IPS-NIHi7 (cell line): Measurements from ENCODE around the gene NUDT14.

Source experiments
- DNase-seq: peaks from one replicate; pipeline ENCODE4 v3.0.0; 2012; ENCODE audit warnings: mixed read lengths; ENCODE audit errors: extremely low spot score

NUDT14 gene

DNA sequence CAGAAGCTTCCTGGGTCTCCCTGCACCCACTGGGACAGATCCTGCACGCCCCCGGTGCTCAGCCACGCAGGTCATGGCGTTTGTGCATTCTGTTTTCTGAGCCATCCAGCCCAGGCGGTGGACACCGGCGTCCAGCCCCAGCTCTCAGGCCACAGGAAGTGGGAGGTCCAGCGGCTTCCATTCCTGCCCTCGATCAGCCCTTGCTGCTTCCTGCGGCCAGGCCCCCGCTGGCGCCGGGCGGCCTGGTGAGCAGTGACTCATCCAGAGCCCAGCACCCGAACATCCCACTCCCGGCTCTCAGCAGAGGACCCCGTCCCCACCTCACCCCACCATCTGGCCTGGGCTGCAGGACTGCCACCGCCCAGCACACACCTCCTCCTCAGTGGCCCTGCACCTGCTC is 18.0 kb upstream of the NUDT14 start:
- no peak for DNase-seq

DNA sequence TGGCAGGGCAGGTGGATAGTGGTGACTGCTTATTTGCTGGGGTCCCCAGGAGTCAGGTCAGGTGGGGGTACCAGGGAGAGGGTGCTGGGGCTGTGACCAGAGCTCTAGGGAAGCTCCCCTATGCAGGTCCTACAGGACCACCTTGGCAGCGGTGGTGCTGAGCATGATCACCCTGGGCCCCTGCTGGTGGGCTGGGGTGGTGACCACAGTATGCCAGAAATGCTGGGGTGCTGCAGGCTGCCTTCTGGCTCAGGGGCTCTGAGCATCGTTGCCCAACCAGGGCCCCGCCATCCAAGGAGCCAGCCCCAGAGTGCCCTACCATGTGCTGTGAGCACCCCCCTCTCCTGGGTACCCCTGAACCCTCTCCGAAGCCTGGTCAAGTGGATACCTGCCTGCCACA is 17.5 kb upstream of the NUDT14 start:
- DNase-seq, result no peak

DNA sequence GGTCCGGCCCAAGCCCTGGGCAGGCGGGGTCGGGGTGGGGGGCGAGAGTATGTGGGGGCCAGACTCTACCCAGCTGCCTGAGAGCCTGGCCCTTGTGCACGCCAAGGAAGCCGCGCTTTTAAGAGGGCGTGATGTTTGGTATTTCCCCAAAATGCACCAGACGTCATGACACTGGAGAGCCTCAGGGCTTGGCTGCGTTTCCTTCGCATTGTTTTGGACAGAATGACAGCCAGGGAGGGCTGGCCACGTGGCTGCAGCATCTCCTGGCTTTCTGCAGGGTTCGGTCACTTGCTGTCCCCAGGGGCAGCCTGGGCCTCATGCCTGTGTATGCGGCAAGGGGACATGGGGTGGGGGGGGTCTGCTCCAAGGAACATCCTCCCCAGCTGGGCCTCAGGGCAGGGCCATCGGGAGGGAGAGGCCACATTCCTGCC is 16.1 kb upstream of the NUDT14 start:
- DNase-seq, result no peak

DNA sequence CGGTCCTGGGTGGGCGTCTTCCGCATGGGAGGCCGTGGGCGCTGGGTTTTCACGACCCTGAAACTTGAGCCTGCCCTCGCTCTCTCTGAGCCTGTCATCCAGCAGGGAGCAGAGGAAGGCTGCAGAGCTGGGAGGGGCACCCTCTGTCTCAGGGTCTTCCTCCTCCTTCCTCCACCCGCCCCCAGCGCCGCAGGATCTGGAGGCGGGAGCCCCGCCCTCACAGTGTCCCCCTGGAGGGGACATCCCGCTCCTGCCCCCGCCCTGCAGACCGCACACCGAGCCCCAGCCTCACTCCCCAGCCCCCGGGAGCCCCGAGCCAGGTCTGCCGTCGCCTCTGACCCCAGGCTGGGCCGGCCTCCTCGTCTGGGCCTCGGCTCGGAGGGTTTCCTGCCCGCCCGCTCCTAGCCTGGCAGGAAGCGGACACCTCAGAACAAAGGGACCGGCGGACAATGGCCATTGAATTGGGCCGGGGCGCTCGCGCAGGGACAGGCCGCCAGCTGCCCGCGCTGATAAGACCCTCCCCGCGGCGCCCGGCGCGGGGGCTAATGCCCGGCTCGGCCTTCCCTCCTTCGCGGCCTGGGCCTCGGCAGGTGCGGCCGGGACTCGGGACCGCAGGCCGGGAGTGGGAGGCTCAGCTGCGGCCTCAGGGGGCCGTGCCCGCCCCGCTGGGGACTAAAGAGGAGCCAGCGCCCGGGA is 15.3 kb upstream of the NUDT14 start:
- DNase-seq, result peak; percentile 65

GRCh38 chr14:105195522-105196264 is 14.6 kb upstream of the NUDT14 start:
- DNase-seq, result no peak

DNA sequence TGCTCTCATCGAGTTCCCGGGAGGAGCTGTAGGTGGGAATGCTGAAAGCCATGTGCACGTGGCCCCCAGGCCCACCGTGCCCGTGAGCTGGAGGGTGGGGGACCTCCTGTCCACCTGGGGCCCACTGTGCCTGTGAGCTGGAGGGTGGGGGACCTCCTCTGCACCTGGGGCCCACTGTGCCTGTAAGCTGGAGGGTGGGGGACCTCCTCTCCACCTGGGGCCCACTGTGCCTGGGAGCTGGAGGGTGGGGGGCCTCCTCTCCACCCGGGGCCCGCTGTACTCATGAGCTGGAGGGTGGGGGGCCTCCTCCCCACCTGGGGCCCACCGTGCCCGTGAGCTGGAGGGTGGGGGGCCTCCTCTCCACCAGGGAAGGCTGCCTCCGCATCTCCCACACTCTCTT is 13.9 kb upstream of the NUDT14 start:
- DNase-seq, result no peak

DNA sequence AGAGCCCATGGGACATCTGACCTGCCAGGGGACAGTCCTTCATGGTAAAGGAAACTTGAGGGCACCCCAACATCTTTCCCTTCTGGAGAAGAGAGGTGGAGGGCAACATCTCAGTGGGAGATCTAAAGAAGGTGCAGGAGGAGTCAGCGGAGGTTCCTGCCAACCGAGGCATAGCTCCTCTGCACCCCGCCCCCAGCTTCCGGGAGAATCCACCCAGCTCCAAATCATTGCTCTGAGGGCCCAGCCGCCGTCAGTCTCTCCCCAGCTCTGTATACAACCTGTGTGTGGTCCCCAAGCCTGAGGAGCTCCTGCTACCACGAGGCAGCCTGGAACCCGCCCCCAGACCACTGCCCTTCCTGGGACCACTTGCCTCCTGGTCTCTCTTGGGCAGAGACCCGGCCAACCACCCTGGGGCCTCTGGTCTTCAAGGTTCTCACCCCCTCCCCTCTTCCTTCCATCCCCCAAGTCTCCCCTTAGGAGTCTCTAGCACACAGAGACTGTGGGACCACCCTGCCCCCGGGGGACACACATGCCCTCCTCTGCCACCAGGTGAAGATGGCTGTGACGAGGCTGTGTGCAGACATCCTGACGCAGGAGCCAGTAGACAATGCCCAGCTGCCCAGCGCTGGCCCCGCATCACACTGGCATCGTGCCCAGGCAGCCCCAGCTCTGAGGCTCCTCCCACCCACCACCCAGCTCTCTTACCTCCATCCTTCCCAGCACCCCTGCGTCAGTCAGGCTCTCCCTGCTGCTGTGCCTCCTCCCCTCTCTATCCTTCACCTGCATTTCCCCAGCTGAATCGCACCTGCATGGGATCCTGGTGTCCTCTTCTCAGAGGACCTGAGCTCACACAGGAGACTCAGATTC is 13.0 kb upstream of the NUDT14 start:
- DNase-seq, result no peak

- DNase-seq, result no peak
Measured at GRCh38 chr14:105192866-105193731, 12.0 kb upstream of the NUDT14 start.

DNA sequence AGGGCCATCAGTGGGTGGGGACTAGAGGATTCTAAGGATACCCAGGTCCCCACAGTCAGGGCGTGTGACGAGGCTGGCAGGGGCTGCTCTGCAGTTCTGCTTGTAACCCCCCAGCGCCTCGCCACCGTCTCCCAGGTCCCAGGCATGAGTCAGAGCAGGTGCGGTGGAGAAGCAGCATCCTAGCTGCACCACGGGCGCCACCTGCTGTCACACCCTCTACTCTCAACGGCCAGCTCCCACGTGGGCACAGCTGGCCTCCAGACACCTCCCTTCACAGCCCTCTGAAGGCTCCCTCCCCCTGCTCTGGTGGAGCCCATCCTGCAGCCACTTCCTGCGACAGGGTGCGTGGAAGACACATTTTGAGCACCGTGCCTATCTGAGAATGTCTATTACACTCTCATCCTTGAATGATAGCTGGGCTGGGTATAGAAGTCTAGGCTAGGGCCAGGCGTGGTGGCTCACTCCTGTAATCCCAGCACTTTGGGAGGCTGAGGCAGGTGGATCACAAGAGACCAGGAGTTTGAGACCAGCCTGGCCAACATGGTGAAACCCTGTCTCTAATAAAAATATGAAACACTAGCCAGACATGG is 6.9 kb upstream of the NUDT14 start:
- peak; percentile 65 for DNase-seq

DNA sequence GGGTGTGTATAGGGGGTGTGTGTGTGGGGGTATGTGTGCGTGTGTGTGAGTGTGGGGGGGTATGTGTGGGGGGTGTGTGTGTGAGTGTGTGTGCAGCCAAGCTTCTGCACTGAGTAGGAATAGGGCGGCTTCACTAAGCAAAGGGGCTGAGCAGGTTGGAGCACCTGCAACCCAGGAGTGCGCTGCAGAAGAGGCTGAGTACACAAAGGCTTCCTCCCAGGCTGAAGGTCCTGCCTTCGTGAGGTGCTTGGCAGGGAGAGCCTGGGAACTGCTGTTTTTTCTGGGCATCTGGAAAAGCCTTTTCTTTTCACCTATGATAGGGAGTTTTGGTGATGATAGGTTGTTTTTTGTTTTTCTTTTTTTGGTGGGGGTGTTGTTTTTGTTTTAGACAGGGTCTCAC is 6.0 kb upstream of the NUDT14 start:
- DNase-seq, result no peak

- no peak for DNase-seq
Measured at GRCh38 chr14:105185973-105186372, 4.9 kb upstream of the NUDT14 start.

DNA sequence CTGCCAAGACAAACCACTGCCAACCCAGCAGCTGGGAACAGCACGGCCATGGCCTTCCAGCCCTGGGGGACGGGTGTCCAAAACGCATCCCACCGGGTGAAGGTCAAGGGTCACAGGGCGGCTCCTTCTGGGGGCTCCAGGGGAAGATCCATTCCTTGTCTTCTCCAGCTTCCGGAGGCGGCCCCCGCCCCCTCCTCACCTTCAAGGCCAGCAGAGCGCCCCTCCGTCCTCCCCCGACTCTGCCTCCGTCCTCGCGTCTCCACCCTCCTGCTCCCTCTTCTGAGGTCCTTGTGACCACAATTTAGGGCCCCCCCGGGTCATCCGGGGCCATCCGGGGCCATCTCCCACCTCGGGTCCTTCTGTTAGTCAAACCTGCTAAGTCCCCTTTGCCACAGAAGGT is 3.9 kb upstream of the NUDT14 start:
- DNase-seq, result no peak

DNA sequence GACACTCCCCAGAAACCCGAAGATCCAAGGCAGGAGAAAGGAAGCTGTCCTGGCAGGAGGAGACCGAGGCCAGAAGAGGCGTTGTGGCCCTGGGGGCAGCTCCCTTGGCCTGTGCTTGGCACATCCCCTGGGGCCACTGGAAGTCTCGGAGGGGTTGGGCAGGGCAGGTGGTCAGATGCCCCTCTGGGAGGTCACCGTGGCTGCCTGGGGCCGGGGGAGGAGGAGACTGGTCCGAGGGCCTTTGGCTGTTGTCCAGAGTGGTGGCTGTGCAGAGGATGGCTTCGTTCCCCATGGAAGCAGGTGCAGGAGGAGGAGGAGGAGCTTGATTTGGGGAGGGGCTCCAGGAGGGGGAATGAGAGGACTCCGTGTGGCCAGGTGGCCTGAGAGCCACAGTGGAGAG is 3.3 kb upstream of the NUDT14 start:
- no peak for DNase-seq

DNA sequence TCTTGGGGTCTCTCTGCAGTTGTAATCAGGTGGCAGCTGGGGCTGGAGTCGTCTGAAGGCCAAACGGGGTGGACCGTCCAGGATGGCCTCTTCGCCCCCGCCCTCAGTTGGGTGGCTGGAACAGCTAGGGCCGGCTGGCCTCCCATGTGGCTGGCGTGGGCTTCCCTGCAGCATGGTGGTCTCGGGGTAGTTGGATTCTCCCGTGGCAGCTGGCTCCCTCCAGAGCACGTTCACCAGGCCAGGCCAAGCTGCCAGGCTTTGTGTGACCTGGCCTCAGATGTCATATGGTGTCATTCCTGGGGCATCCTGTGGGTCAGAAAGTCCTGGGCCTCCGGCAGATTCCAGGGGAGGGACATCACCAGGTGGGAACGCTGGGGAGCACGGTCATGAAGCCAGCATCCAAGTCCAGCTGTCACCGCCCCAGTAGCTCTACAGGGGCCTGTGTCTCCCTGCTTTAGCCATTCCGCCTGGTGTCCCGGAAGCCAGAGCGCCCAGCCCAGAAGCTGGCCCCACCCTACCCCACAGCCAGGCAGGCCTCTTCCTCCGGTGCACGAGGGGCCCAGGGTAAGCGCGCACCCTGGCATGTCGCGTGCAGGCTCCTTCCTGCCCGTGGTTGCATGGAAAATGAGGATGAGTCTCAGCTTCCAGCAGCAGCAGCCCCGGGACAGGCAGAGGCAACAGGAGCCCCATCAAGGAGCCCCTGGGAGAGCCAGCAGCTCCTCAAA is 1.3 kb upstream of the NUDT14 start:
- DNase-seq, result no peak

GRCh38 chr14:105181549-105182295 is 610 bp upstream of the NUDT14 start:
- DNase-seq, result no peak

GRCh38 chr14:105179191-105179590 is 1.9 kb downstream of the NUDT14 start:
- DNase-seq, result no peak

GRCh38 chr14:105178868-105179140 is 2.3 kb downstream of the NUDT14 start:
- DNase-seq, result no peak

DNA sequence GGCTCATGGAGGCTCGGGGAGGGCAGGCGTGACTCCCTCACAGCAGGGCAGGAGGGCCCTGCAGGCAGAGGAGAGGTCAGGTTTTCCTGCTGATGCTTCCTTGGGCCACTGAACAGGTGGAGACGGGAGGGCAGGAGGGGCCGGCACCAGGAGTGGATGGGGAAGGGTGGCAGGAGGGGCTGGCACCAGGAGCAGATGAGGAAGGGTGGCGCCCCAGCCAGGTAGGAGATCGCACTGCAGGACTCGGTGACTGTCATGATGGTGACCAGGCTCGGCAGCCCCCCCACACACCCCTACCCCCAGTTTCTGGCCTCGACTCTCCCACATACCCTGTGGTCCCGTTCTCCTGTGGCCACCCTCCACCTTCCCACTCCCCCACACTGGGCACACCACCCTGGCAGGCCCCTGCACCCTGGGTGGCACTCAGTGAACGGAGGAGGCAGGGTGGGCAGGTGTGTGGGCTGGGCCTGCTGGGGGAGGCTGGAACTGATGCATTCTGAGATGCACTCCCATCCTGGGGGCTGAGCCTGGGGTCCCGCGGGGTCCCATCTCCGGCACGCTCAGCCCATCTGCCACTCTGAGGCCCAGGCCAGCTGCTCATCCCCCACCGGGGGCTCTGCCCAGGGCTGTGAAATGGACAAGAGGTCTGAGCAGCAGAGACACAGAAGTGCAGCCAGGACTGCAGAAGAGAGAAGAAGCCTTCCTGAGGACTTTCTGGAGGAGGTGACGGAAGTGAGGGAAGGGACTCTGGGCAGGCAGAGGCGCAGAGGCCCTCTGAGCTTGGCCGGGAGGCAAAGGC is 2.8 kb downstream of the NUDT14 start:
- no peak for DNase-seq

DNA sequence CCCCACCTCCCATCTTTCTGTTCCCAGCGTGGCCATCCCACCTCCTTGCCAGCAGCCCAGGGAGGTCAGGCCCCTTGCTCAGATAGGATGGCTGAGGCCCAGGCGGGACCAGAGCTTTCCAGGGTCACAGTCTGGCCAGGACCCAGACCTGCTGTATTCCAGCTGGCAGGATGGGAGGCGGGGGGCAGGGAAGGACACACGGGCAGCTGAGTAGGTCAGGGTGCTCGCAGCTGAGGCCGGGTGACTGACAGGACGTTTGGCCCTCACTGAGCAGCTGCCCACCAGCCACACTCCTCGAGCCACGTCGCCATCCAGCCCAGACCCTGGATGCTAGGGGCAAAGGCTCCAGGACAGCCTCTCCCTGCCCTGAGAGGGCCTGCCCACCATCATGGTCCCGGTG is 4.0 kb downstream of the NUDT14 start:
- DNase-seq, result no peak
